HG03039 (cell line): ENCODE data around the gene PAEP.
"Not testable (repeated sequence)": the region's sequence is repeated elsewhere in the genome, so short reads cannot be mapped to it uniquely, and the experiment has no call there.

ENCODE experiments used
- ATAC-seq: cut with Tn5 transposase; IDR thresholded peaks from one replicate; pipeline ENCODE4 v1.9.1; 2021; ENCODE audit warnings: mild to moderate bottlenecking, moderate library complexity; ENCODE audit not compliant: unreplicated experiment

PAEP gene

GRCh38 chr9:135525241-135526088 lies 36.1 kb upstream of the PAEP start:
- ATAC-seq, result no peak

- no peak for ATAC-seq
These were observed 35.3 kb upstream of the PAEP start for GRCh38 chr9:135526089-135526729.

- ATAC-seq, result no peak
These were observed 34.6 kb upstream of the PAEP start for GRCh38 chr9:135526730-135527571.

DNA sequence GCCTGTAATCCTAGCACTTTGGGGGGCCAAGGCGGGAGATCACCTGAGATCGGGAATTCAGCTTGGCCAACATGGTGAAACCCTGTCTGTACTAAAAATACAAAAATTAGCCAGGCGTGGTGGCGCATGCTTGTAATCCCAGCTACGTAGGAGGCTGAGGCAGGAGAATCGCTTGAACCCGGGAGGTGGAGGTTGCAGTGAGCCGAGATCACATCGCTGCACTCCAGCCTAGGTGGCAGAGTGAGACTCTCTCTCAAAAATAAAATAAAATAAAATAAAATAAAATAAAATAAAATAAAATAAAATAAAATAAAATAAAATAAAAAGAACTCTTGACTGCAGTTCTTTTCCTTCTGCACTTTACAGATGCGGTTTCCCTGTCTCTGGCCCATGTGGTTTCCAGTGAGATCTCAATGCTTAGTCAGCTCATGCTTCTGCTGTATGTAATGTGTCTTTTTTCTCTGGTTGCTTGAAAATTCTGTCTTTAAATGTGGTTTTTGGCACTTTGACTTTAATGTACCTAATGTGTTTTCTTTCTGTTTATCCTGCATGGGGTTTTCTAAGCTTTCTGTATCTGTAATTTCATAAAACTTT lies 32.6 kb upstream of the PAEP start:
- not testable (repeated sequence) for ATAC-seq

GRCh38 chr9:135530146-135530545 lies 31.4 kb upstream of the PAEP start:
- ATAC-seq, result no peak

- no peak for ATAC-seq
These were observed 30.5 kb upstream of the PAEP start for GRCh38 chr9:135531096-135531495.

DNA sequence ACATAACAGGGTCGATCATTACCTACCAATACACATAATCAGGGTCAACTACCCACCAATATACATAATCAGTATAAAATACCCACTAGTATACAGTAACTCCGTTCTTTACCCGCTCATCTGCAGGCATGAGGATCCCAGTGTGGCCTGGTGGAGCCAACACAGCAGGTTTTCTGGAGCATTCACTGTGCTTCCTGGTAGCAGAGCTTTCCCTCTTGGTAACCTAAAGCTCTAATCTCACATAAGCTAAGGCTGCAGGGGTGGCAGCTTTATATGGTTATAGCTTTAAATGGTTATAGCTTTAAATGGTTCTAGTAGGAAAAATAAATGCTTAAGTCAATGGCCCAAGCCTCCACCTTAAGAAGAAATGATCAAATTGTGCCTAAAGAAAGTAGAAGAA lies 28.4 kb upstream of the PAEP start:
- ATAC-seq, result no peak

DNA sequence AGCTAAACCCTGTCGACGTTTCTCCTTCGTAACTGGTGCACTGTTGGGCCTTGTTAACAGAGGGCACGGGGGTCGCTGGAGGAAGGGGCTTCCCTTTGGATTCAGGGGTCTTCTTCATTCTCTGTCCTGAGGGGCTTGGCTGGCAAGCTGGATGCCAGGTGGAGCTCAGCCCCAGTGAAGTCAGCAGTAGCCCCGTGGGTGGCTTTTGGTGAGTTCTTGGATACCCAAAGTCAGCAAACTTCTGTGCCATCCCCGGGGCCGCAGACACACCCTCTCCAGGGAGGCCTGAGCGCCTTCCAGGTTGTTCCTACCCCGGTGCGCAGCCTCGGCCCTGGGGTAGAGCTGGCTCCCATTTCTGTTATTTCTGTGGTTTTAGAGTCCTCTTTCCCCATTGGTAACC lies 27.9 kb upstream of the PAEP start:
- ATAC-seq, result no peak

DNA sequence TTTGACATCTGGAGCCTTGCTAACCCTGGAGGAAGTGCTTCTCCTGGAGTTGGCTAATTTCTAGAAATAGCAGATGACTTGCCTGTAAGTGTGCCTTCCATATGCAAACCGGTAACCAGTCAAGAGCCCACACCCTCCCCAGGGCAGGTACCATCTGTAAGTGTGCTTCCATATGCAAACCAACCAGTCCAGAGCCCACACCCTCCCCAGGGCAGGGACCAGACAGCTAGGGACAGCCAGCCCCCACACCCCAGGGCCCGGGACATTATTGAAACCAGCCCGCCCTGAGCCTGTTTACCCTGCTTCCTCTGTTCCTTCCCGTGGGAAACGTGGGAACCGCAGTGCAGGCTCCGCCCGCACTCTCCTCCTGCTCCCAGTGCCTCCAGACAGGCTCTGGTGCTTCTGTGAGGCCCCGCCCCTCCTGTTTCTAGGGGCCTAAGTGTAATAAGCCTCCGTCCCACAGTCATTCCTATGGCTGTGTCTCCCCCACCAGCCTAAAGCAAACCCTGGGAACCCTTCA lies 27.3 kb upstream of the PAEP start:
- not testable (repeated sequence) for ATAC-seq

GRCh38 chr9:135534826-135535225 lies 26.7 kb upstream of the PAEP start:
- not testable (repeated sequence) for ATAC-seq

- not testable (repeated sequence) for ATAC-seq
These were observed 25.9 kb upstream of the PAEP start for GRCh38 chr9:135535631-135536030.

DNA sequence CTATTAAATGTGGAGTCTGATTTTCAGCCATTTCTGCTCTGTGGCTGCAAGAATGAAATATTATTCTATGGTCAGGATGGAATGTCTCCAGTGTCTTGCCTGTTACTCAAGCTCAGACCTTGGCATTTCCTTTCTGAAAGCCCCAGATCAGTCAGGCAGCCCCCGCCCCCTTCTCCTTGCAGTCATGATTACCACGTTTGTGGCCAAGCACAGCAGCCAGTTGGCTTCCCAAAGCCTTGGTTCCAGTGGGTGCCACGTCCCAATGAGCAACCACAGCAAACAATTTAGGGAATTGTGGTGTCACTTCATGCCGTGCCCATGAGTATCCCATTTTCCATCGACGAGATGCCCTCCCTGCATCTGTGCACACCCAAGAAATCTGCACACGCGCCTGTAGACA lies 25.3 kb upstream of the PAEP start:
- no peak for ATAC-seq

DNA sequence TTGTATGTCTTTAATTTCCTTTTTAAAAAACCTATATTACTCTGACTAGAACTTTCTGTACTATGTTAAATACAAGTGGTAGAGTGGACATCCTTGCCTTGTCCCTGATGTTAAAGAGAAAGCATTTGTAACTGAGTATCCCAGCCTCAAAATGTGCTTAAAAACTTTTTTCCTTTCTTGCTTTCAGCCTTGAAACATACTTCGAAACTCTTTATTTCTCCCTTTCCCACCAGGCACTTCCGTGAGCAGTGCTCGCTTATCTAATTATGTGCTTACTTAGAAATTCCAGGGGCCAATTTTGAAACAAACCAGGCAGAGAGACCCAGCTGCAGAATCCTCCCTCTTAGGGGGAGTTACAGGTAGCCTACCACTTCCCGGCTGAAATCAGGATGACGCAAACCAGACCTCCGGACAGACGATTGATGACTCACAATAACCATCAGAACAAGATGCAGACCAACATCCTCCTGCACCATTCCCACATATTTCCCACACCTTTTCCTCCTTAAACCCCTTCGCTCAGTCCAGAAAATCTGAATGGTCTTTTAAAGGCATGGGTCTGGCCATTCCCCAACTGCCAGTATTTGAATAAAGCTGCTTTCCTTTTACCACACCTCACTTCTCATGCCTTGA lies 18.2 kb upstream of the PAEP start:
- not testable (repeated sequence) for ATAC-seq

DNA sequence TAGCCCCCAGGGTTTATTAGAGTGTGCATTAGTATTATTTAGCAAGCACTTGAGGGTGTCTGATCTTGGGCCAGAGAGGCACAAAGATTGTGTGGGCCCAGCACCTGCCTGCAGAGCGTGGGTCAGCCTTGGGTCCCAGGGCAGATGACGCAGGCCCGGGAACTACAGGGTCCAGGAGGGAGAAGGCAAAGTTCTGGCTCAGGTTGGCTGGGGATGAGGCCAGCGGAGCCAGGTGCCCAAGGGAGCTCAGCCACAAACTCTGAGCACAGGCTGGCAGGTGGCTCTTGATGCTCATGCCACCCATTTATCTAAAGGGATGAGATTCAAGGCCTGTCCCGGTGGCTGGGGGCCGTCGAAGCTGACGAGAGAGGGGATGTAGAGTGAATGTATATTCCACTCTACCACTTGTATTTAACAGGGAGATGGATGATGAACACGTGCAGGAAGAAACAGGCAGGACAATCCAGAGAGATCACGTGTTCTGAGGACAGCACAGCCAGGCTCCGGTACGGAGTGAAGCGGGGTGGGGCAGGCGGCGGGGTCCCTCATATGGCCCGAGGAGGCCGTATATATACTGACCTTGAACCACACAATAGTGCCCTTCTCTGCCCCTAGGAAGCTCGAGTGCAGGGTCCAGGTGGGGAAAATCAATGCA lies 16.4 kb upstream of the PAEP start:
- no peak for ATAC-seq

DNA sequence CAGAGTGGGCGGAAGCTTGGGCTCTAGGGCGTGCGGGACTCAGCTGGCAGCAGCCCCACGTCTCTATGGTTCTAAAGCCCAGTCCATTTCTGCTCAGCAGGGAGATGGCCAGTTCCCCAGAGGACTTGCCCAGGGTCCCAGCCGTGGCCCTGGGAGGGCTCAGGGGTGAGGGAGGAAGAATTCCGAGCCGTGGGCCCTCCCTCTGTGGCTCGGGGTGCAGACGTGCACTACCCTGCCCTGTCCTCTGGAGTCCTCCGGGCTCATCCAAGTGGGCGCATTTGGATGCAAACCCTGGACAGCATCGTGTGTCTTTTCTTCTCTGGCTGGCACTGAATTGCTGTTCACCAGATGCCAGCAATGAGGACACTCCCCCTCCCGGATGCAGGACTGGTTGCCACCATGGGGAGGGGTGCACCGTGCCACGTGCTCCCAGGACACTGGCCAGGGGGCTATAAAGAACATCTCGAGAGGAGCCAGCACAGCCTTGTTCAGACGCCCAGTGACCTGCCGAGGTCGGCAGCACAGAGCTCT lies 15.8 kb upstream of the PAEP start, which contains the start of gene OBP2A:
Gene OBP2A, plus strand, starts transcription at position 481 of the 531 bp plus-strand sequence. CDS start 55 bp downstream, outside the sequence.
- ATAC-seq, result not testable (repeated sequence)

DNA sequence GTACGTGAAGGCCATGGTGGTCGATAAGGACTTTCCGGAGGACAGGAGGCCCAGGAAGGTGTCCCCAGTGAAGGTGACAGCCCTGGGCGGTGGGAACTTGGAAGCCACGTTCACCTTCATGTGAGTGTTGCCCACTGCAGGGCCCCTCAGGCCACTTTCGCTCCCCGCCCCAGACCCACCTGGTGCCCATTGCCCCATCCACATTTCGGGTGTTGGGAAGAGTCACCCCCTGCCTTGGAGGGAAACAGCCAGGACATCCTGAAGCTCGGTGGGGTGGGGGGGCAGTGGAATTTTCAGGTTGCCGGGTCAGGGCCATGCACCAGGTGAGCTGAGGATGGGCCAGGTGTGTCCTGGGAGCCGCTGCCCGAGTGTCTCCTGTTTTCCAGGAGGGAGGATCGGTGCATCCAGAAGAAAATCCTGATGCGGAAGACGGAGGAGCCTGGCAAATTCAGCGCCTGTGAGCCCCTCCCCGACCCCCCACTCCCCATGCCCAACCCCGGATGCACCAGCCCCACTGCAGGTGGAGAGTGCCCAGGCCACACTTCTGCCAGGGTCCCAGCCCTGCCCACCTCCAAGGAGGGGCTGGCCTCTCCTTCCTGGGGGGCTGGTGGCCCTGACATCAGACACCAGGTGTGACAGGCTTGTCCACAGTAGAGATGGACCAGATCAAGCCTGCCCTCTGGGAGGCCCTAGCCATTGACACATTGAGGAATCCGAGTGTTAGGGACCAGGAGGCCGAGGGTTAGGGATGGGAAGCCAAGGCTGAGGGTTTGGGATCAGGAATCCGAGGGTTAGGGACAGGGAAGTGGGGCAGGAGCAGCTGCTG lies 14.6 kb upstream of the PAEP start:
- not testable (repeated sequence) for ATAC-seq

- ATAC-seq, result no peak
These were observed 13.5 kb upstream of the PAEP start for GRCh38 chr9:135547756-135548736.
